B cell (primary cell): ENCODE measurements around the gene BNIP2.

Experiments used
- CTCF ChIP-seq: fragments of 200-600 bp; IDR thresholded peaks from one replicate; pipeline ENCODE4 v1.8.0; 2022; ENCODE audit warnings: antibody characterized with exemption, mild to moderate bottlenecking
- EZH2 ChIP-seq: IDR thresholded peaks from 2 replicates; pipeline ENCODE4 v1.6.1; 2012; ENCODE audit warnings: borderline replicate concordance, low read depth, mild to moderate bottlenecking, moderate library complexity, low read length; ENCODE audit not compliant: insufficient read depth, poor library complexity, severe bottlenecking

GRCh38 chr15:59649603-59650002, 39.5 kb downstream of the BNIP2 start:
- TF ChIP-seq CTCF, result no peak
- TF ChIP-seq EZH2, result no peak
